Fibroblast of lung (primary cell): Measurements from ENCODE around the gene MUSK.

Experiments
- EZH2 ChIP-seq: IDR thresholded peaks from 2 replicates; pipeline ENCODE4 v1.5.1; 2012; ENCODE audit warnings: low read length, control low read depth, mild to moderate bottlenecking; ENCODE audit errors: missing control alignments
- TF ChIP-seq, protein P1 (sequence below), 2 donors: IDR thresholded peaks in 1 of 2; conservative IDR thresholded peaks in 1 of 2; 1 replicate in 1 of 2; 2 replicates in 1 of 2; pipeline ENCODE4 v1.5.1; 2011 to 2012; ENCODE audit warnings: low read length in 2 of 2, control low read depth in 1 of 2, inconsistent platforms in 1 of 2, low read depth in 1 of 2, mild to moderate bottlenecking in 1 of 2

DNA sequence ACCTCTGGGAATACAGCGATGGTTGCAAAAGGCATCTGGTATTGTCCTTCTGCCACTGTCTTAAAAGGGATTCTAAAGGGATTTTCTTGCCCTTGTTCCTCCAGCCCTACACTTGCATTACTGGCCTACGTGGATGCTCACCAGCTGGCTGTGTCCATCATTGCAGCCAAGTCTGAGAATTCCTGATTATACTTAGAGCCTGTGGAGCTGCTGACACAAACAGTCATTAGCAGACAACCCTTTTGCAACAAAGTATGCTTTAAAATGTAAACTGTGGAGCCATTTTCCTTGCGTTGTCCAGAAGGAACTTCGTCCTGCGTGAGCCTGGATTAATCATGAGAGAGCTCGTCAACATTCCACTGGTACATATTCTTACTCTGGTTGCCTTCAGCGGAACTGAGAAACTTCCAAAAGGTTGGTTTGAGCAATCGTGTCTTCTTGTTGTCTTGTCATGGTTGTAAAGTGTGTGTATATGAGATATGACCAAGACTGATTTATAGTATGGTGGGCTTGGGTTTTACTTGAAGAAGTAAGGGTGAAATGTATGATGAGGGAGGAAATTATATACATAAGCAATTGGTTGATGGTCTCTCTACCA lies at the start of gene MUSK:
- TF ChIP-seq EZH2 = no peak
- TF ChIP-seq, protein P1, sequence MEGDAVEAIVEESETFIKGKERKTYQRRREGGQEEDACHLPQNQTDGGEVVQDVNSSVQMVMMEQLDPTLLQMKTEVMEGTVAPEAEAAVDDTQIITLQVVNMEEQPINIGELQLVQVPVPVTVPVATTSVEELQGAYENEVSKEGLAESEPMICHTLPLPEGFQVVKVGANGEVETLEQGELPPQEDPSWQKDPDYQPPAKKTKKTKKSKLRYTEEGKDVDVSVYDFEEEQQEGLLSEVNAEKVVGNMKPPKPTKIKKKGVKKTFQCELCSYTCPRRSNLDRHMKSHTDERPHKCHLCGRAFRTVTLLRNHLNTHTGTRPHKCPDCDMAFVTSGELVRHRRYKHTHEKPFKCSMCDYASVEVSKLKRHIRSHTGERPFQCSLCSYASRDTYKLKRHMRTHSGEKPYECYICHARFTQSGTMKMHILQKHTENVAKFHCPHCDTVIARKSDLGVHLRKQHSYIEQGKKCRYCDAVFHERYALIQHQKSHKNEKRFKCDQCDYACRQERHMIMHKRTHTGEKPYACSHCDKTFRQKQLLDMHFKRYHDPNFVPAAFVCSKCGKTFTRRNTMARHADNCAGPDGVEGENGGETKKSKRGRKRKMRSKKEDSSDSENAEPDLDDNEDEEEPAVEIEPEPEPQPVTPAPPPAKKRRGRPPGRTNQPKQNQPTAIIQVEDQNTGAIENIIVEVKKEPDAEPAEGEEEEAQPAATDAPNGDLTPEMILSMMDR (conservative IDR thresholded peaks at IDR 0.05 in 1 of 2, IDR thresholded peaks at IDR 0.05 in 1 of 2; ENCODE audit: low read depth in 1 of 2, low read length in 2 of 2) = no peak
